GM19463 (cell line): Measurements from ENCODE around the gene PI4KA.

Experiments
- ATAC-seq: cut with Tn5 transposase; IDR thresholded peaks from one replicate; pipeline ENCODE4 v1.9.1; 2021; ENCODE audit warnings: mild to moderate bottlenecking, moderate library complexity; ENCODE audit not compliant: unreplicated experiment

PI4KA gene

GRCh38 chr22:20819471-20819870, 39.1 kb downstream of the PI4KA start:
- no peak for ATAC-seq

GRCh38 chr22:20818471-20818870, 40.1 kb downstream of the PI4KA start:
- ATAC-seq: no peak

GRCh38 chr22:20816559-20816958, 42.1 kb downstream of the PI4KA start:
- no peak for ATAC-seq

DNA sequence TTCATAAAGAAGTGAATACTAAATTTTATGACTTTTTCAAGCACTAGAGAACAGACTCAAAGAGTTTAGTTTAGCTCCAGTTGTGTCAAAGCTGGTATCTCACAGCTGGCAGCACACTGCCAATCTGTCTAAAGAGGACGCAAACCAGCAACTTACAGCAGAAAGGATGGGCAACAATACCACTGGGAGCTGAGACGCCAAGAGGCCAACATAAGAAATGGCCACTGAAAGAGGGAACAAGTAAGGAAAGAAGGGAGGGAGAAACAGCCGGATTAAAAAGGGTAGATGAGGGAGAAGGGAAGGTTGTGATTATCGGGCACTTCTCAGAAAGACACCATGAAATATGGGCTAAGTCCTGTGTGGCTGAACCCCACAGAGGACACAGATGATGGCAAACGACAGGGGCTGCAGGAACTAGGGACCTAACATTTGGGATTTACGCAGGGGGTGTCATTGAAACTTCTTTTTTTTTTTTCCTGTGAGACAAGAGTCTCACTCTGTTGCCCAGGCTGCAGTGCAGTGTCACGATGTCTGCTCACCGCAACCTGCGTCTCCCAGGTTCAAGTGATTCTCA, 43.0 kb downstream of the PI4KA start:
- no peak for ATAC-seq

DNA sequence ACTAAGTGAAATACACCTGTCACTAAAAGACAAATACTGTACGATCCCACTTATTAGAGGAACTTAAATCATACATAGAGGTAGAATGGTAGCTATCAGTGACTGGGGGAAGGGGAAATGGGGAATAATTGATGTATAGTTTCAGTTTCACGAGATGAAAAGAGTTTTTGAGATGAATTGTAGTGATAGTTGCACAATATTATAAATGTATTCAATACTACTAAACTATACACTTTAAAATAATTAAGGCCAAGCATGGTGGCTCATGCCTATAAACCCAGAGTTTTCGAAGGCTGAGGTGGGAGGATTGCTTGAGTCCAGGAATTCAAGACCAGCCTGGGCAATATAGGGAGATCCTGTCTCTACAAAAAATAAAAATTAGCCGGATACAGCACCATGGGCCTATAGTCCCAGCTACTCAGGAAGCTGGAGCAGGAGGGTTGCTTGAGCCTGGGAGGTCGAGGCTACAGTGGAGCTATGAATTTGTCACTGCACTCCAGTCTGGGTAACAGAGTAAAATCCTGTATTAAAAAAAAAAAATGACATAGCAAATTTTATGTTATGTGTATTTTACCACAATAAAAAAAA, 44.3 kb downstream of the PI4KA start:
- no peak for ATAC-seq

- ATAC-seq: no peak
Measured at GRCh38 chr22:20813056-20813455, 45.6 kb downstream of the PI4KA start.

DNA sequence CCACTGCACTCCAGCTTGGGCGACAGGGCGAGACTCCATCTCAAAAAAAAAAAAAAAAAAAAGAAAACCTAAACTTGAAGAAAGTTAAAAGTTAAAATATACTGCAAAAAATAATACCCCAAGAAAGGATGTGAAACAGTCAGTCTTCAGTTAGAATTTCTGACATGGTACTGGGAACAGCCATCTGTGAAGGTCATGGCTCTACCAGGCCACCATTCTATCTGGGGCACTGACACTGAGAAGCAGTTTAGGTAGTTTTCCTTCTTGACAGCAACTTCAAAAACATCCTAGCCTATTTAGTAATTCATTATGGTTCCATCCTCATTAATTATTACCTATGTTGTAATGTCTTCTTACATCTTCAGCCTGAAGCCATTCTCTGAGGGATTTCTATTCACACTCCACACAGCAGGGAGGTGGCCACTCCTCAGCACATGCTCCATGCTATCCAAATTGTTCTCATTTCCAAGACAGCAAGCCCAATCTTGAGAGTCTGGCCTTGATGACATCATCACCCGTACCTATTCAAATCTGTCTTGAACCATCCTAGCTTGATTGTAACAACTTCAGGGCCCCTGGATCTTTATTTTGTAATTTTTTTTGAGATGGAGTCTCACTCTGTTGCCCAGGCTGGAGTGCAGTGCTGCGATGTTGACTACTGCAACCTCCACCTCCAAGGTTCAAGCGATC, 46.5 kb downstream of the PI4KA start:
- ATAC-seq: no peak

DNA sequence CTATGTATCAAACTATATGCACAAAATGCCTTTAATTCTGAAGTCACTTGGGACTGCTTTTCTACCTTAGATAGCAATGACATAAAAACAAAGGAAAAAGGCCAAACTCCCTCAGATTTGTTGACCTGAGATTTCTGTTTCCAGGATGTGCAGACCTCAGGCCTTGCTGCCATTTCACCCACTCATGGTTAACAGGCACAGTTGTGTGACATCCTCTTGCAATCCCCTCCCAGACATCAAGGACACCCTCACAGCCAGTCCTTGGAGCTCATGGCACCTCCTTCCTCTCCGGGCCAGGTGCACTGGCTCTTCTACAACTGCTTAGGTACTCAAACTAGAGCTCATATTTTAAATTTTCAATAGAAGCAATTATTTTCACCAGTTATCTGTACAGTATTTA, 47.4 kb downstream of the PI4KA start:
- no peak for ATAC-seq

- ATAC-seq: no peak
Measured at GRCh38 chr22:20810645-20811044, 48.0 kb downstream of the PI4KA start.

DNA sequence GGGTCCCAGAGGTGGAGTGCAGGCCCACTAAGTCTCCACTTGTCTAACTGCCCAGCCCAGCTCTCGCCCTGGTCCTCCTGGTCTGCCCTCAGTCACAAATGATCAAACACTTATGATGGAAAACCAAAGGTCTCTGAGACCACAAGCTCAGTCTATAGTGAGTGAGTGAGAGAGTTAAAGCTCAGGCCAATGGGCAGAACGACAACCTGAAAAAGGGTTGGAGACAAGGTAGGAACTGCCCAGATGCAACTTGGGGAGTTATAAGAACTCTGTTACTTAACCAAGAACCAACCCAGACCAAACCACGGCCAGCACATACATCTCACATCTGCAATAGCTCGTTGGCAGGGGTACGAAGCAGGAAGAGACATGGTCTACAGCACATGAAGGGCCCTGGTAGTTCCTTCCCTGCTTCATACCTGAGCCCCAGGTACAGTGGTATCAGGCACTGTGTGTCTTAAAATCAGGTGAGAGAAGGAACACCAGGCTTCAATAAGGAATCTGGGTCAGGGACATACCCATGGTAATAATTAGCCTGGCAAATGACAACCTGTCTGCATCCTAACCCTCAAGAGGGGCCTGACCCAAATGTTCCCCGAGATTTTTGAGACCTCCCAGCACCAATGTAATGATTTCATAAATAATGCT, 48.9 kb downstream of the PI4KA start:
- no peak for ATAC-seq

DNA sequence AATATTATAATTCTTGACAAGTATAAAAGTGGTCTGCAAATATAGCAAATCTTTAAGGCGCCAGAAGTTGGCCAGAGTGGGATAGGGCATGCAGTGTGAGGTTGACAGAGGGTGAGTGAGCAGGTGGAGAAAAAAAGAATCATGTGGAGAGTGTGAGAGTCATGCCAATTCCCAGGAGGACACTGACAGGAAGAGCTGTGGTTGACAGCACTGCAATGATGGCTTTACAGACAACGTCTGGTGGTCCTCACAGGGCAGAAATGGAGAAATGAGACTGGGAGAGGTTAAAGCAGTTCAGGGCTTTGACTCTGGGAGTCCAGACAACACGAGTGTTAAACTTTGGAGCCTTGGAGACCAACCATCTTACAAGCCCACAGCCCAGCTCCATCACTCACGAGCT, 49.8 kb downstream of the PI4KA start:
- ATAC-seq: no peak

DNA sequence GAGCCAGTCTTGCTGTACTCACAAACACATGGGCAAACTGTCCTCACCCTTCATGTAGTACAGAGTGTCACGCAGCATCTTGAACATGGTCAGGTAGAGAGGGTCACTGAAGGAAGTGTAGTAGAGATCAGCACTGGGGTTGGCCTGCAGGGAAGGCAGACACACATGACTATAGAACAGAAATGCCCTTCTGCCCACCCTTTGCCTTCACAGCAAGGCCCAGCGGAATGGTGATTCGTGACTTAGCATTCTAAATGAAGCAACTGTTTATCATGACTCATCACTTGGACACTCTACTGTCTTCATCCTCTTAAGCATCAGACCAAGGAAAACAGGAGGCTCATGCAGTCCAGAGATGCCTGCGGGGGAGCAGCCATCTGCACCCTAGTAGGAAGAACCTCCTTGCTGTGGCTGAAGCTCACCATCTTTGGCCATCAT, 51.3 kb downstream of the PI4KA start:
- no peak for ATAC-seq

DNA sequence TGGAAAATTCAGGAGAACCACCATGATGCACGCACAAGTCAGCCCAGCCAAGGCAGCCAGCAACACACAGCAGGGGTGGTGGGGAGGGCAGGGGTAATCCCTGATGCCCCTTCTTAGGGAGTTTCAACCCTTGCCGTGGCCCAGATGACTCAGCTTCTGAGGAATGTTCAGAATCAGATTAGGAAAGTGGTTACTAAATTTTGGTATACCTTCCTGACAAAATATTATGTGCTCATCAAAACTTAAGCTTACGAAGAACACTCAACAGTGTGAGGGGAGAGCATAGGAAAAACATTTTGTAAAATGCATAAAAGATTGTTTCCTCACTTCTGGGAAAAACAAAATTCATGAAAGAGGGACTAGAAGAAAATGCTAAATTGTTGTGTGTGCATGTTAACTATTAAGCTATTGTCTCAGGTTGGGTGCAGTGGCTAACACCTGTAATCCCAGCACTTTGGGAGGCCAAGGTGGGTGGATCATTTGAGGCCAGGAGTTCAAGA, 52.6 kb downstream of the PI4KA start:
- ATAC-seq: no peak

DNA sequence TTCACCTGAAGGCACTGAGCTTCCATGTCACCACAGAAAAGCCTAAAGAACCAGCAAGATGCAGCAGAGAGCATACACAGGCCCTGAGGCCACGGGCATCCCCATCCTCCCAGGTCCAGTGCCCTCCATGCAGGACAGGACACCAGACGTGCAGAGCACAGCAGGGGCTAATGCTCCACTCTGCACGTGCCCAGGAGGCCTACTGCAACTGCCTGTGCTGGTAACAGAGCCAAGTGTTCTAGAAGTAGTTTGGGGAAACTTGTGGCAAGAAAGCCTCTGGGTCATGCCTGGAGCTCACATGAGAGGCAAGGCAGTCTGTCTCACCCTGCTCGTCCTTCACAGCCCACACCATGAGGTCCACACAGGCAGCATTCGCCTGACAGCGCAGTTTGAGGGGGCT, 54.0 kb downstream of the PI4KA start:
- no peak for ATAC-seq

DNA sequence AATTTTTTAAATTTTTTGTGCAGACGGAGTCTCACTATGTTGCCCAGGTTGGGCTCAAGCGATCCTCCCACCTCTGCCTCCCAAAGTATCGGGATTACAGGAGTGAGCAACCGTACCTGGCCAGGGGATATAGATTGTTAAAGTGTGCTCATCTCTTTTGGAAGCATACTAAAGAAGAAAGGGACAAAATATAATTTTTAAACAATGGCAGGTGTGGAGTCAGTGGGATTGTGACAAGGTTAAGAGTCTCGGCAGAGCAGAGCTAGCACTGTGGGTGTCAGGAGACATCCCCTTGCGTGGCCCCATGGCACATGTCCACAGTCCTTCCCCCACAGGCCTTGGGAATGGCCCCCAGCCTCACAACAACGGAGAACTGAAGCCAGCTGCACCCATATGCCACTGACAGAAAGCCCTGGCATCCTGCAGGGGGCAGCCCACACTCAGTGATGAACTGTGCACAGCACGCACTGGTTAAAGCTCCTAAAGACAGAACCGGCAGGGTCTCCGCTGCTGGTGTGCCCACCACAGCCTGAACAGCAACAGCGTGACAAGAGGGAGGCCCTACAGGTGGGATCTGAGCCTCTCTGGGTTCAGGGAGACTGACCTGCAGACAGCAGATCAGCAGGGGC, 54.8 kb downstream of the PI4KA start:
- no peak for ATAC-seq

GRCh38 chr22:20802922-20803553, 55.6 kb downstream of the PI4KA start:
- no peak for ATAC-seq

- no peak for ATAC-seq
Measured at GRCh38 chr22:20802452-20802851, 56.2 kb downstream of the PI4KA start.

- no peak for ATAC-seq
Measured at GRCh38 chr22:20799449-20799848, 59.2 kb downstream of the PI4KA start.

DNA sequence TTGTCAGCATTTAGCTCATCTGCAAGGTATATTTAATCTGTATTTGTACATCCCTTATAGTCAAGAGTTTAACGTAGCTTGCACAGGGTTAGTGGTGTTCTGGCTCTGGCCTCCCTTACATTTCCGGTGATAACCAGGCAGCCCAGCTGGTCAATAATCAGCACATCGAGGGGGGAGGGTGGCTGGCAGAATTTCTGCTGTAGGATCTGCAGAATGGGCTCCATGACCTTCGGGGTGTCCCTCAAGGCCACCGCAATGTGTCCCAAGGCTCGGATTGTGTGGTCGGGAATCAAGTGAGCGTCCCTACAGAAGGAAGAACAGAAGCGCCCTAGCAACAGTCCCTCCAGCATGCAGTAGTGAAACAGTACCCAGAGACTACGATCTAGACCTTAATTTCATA, 59.6 kb downstream of the PI4KA start:
- no peak for ATAC-seq

GRCh38 chr22:20798218-20798617, 60.4 kb downstream of the PI4KA start:
- no peak for ATAC-seq

DNA sequence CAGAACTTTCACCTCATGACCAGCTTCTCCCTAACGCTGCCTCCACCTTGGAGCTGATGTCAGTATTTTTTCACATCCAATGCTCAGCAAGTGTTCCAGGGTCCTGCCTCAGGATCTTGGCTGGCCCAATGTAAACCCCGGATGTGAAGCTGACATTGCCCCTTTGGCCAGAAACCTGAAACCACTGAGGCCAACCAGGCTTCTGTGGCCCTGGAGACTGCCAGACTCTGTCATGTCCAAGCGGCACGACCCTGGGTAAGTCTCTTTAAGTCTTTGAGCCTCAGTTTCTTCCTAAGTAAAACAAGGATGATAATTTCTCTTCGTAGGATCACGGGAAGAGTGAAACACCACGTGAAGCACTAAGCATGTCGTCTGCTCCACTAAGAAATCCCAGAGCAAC, 61.9 kb downstream of the PI4KA start:
- ATAC-seq: no peak
